Neural crest cell (in vitro differentiated cells): ENCODE results near the gene MLN. TPM values are rescaled to one million over a fixed set of nuclear protein-coding genes. Genes with fewer than 3 reads are reported as not detected.
A peak's percentile ranks its signal among the peaks of the same experiment; 100 is the strongest.

Experiments
- DNase-seq: peaks from one replicate; pipeline ENCODE4 v3.0.0; 2021; ENCODE audit warnings: low read depth, mixed read lengths, low spot score
- H3K27ac Mint-ChIP-seq: one replicate; pipeline ENCODE4 v1.8.0; 2021; ENCODE audit warnings: mild to moderate bottlenecking, mixed read lengths; ENCODE audit not compliant: unreplicated experiment
- H3K27me3 Mint-ChIP-seq: 2 replicates; pipeline ENCODE4 v1.8.0; 2021; ENCODE audit warnings: low read depth, mild to moderate bottlenecking, mixed read lengths
- H3K36me3 Mint-ChIP-seq: 2 replicates; pipeline ENCODE4 v1.8.0; 2021; ENCODE audit warnings: low read depth, mild to moderate bottlenecking, mixed read lengths
- H3K4me1 Mint-ChIP-seq: 2 replicates; pipeline ENCODE4 v1.8.0; 2021; ENCODE audit warnings: mixed read lengths
- H3K4me3 Mint-ChIP-seq: one replicate; pipeline ENCODE4 v1.8.0; 2021; ENCODE audit warnings: mild to moderate bottlenecking, mixed read lengths
- H3K9me3 Mint-ChIP-seq: 2 replicates; pipeline ENCODE4 v1.8.0; 2021; ENCODE audit warnings: mixed read lengths
- total RNA-seq: library from RNA; stranded (reverse); gene quantifications from 2 replicates; pipeline ENCODE4 v1.2.1, GENCODE V29; 2021
- TF ChIP-seq, protein P1 (sequence below): fragments of 200-600 bp; sonication (generic); conservative IDR thresholded peaks from 2 replicates; pipeline ENCODE4 v1.5.0; 2021; ENCODE audit warnings: antibody characterized with exemption, mild to moderate bottlenecking

MLN gene
- total RNA-seq, 1 donor from 2014 or later: not detected

- no peak for DNase-seq
- no peak overlapping the region for H3K4me3 Mint-ChIP-seq
- TF ChIP-seq, protein P1, sequence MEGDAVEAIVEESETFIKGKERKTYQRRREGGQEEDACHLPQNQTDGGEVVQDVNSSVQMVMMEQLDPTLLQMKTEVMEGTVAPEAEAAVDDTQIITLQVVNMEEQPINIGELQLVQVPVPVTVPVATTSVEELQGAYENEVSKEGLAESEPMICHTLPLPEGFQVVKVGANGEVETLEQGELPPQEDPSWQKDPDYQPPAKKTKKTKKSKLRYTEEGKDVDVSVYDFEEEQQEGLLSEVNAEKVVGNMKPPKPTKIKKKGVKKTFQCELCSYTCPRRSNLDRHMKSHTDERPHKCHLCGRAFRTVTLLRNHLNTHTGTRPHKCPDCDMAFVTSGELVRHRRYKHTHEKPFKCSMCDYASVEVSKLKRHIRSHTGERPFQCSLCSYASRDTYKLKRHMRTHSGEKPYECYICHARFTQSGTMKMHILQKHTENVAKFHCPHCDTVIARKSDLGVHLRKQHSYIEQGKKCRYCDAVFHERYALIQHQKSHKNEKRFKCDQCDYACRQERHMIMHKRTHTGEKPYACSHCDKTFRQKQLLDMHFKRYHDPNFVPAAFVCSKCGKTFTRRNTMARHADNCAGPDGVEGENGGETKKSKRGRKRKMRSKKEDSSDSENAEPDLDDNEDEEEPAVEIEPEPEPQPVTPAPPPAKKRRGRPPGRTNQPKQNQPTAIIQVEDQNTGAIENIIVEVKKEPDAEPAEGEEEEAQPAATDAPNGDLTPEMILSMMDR: peak; percentile 13
- peaks cover 31% of the 10 kb centered on the region for H3K4me1 Mint-ChIP-seq
- H3K27me3 Mint-ChIP-seq: peaks cover 10% of the 10 kb centered on the region
- H3K27ac Mint-ChIP-seq: no peak overlapping the region
- H3K36me3 Mint-ChIP-seq: no peaks in the 10 kb centered on the region
- no peaks in the 10 kb centered on the region for H3K9me3 Mint-ChIP-seq
These were observed 24.0 kb upstream of the MLN start for GRCh38 chr6:33827546-33828451.

- peaks cover 36% of the 10 kb centered on the region for H3K4me1 Mint-ChIP-seq
- DNase-seq: no peak
- H3K36me3 Mint-ChIP-seq: no peaks in the 10 kb centered on the region
- no peaks in the 10 kb centered on the region for H3K9me3 Mint-ChIP-seq
- peaks cover 10% of the 10 kb centered on the region for H3K27me3 Mint-ChIP-seq
- H3K4me3 Mint-ChIP-seq: no peak overlapping the region
- no peak overlapping the region for H3K27ac Mint-ChIP-seq
- TF ChIP-seq, protein P1: no peak
These were observed 22.7 kb upstream of the MLN start for GRCh38 chr6:33826537-33826936.

DNA sequence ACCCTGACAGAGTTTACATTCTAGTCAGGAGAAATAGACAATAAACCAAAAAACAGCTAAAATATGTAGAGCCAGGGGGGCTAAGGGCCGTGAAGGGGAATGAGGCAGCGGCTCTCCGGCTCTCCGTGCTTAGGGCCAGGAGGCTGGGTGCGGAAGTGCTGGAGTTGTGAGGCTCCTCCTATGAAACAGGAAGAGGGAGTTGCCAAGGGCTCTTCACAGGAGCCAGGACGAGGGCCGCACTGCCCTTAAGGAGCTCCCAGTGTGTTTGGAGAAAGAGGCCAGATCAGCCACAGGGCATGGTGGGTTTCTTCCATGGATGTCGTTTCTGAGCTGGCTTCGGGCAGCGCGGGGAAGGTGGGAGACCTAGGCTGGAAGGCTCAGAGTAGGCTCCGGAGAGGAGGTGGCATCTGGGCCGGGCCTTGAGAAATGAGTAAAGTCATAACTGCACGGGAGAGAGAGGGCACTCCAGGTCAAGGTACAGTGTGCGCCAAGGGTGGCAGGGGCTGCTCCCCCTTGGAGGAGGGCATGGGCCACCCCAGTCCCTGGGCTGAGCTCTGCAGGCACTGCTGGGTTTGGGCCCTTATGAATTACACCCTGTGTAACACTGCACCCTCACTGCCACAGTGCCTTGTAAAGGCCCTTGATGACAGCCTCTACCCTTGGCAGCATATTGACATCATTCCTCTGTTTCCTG lies 20.8 kb upstream of the MLN start:
- H3K9me3 Mint-ChIP-seq: no peaks in the 10 kb centered on the region
- DNase-seq: no peak
- H3K4me1 Mint-ChIP-seq: peaks cover 36% of the 10 kb centered on the region
- H3K4me3 Mint-ChIP-seq: no peak overlapping the region
- peaks cover 4% of the 10 kb centered on the region for H3K27me3 Mint-ChIP-seq
- no peaks in the 10 kb centered on the region for H3K36me3 Mint-ChIP-seq
- H3K27ac Mint-ChIP-seq: peak overlapping the region; percentile 35
- TF ChIP-seq, protein P1: no peak

GRCh38 chr6:33823806-33824205 lies 20.0 kb upstream of the MLN start:
- Mint-ChIP-seq H3K4me1 (peaks cover 32% of the 10 kb centered on the region), H3K27me3 (peaks cover 4% of the 10 kb centered on the region), H3K9me3 (no peaks in the 10 kb centered on the region), H3K4me3 (no peak overlapping the region), H3K36me3 (no peaks in the 10 kb centered on the region), H3K27ac (no peak overlapping the region)
- TF ChIP-seq, protein P1: no peak
- DNase-seq: no peak

DNA sequence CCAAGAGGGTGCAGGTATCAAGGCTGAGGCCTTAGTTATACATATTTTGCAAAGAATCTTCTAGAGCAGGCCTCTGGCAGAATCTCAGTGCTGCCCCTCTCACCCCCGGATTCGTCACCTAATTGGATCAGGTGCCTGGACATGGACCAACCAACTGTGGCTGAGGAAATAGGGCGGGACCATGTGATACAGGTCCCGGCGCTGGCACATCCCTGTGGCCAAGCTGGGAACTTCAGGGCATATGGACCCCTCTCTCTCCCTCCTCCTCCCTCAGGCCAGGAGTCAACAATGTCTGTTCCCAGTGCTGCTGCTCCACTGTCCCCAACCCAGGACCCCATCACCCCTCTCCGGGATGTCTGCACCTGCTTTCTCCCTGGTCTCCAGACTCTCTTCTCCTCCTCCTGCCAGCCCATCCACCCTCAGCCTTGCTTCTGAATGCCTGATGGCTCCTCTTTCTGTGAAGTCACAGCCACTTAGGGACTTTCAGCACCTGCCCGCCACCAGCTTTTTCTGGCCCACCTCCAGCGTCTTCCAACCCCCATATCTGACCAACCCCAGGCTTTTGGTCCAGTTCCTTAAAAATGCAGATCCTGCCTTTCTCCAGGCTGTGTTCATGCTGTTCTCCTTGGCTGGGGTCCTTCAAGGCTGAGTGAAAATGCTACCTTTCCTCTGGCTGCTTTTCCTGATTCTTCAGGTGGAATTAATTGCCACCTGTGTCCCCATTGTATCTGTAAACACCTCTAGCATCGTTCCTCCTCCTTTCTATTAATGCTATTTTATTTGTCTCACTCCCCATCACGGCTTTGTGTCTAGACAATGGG lies 19.0 kb upstream of the MLN start:
- Mint-ChIP-seq H3K9me3 (no peaks in the 10 kb centered on the region), H3K4me3 (no peak overlapping the region), H3K4me1 (peaks cover 24% of the 10 kb centered on the region), H3K27ac (peak overlapping the region; percentile 40), H3K27me3 (no peaks in the 10 kb centered on the region), H3K36me3 (no peaks in the 10 kb centered on the region)
- peak; percentile 31 for DNase-seq
- TF ChIP-seq, protein P1: peak; percentile 46
